Progenitor cell of endocrine pancreas (in vitro differentiated cells): Measurements from ENCODE around the gene GOLGA6D. TPM values are rescaled to one million over a fixed set of nuclear protein-coding genes. Genes with fewer than 3 reads are reported as not detected.
A peak's percentile ranks its signal among the peaks of the same experiment; 100 is the strongest.
"Not testable (repeated sequence)": the region's sequence is repeated elsewhere in the genome, so short reads cannot be mapped to it uniquely, and the experiment has no call there.

Experiments
- DNase-seq: peaks from one replicate; pipeline ENCODE4 v3.0.0; 2021; ENCODE audit warnings: low spot score; ENCODE audit not compliant: unreplicated experiment
- H3K27ac Mint-ChIP-seq: 2 replicates; pipeline ENCODE4 v1.8.0; 2021; ENCODE audit warnings: mild to moderate bottlenecking, moderate library complexity, mixed read lengths
- H3K27me3 Mint-ChIP-seq: 2 replicates; pipeline ENCODE4 v1.8.0; 2021; ENCODE audit warnings: mixed read lengths
- H3K36me3 Mint-ChIP-seq: 2 replicates; pipeline ENCODE4 v1.8.0; 2022; ENCODE audit warnings: mixed read lengths; ENCODE audit not compliant: insufficient read depth
- H3K4me1 Mint-ChIP-seq: 2 replicates; pipeline ENCODE4 v1.8.0; 2021; ENCODE audit warnings: low read depth, mixed read lengths
- H3K4me3 Mint-ChIP-seq: 2 replicates; pipeline ENCODE4 v1.8.0; 2021; ENCODE audit warnings: low read depth, mild to moderate bottlenecking, moderate library complexity, mixed read lengths
- H3K9me3 Mint-ChIP-seq: 2 replicates; pipeline ENCODE4 v1.8.0; 2021; ENCODE audit warnings: low read depth, mixed read lengths
- CTCF ChIP-seq: fragments of 200-600 bp; sonication (generic); IDR thresholded peaks from one replicate; pipeline ENCODE4 v1.5.0; 2021; ENCODE audit warnings: antibody characterized with exemption, mild to moderate bottlenecking; ENCODE audit not compliant: unreplicated experiment
- total RNA-seq: library from RNA; stranded (reverse); gene quantifications from 2 replicates; pipeline ENCODE4 v1.2.1, GENCODE V29; 2021

GOLGA6D gene
- total RNA-seq, 1 donor from 2014 or later, result not detected

- Mint-ChIP-seq H3K36me3 (no peaks in the 10 kb centered on the region), H3K27me3 (peaks cover 23% of the 10 kb centered on the region), H3K27ac (no peak overlapping the region), H3K4me3 (no peak overlapping the region), H3K4me1 (no peaks in the 10 kb centered on the region), H3K9me3 (no peaks in the 10 kb centered on the region)
- DNase-seq, result no peak
- TF ChIP-seq CTCF, result no peak
These were observed 19.7 kb downstream of the GOLGA6D start for GRCh38 chr15:75302318-75302717.

DNA sequence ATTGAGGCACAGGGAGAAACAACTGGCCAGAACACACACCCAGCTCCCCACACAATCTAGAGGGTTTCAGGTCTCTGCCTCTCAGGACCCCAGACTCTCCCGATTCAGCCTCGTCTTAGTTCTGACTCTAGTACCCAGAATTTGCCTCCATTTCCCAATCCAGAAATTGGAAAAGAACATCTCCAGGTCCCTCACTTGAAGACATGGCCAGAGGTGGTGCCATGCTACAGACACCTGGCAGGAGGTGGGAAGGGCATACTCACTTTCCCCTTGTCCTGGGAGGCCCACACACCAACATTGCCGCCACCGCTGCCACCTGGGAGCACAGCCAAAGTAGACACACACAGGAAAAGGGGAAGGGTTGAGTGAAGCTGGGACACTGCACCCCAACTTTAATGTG is 20.1 kb downstream of the GOLGA6D start:
- DNase-seq, H3K9me3 Mint-ChIP-seq, H3K4me1 Mint-ChIP-seq, H3K36me3 Mint-ChIP-seq, H3K4me3 Mint-ChIP-seq, H3K27ac Mint-ChIP-seq: not testable (repeated sequence)
- H3K27me3 Mint-ChIP-seq, result peaks cover 27% of the 10 kb centered on the region

DNA sequence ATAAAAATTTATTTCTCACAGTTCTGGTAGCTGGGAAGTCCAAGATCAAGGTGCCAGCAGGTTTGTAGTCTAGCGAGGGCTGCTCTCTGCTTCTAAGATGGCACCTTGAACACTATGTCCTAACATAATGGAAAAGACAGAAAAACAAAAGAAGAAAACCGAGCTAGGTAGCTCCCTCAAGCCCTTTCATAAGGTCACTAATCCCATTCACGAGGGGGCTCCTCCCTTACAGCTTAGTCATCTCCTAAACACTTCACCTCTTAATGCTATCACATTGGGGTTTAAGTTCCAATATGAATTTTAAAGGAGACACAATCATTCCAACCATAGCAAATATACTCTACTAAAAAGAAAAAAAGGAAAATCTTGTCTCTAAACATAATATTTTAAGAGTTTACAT is 23.6 kb downstream of the GOLGA6D start:
- no peaks in the 10 kb centered on the region for H3K4me1 Mint-ChIP-seq
- H3K27ac Mint-ChIP-seq, result no peak overlapping the region
- H3K27me3 Mint-ChIP-seq, result peaks cover 53% of the 10 kb centered on the region
- no peak for DNase-seq
- no peak overlapping the region for H3K4me3 Mint-ChIP-seq
- no peak for TF ChIP-seq CTCF
- no peaks in the 10 kb centered on the region for H3K9me3 Mint-ChIP-seq
- no peaks in the 10 kb centered on the region for H3K36me3 Mint-ChIP-seq

DNA sequence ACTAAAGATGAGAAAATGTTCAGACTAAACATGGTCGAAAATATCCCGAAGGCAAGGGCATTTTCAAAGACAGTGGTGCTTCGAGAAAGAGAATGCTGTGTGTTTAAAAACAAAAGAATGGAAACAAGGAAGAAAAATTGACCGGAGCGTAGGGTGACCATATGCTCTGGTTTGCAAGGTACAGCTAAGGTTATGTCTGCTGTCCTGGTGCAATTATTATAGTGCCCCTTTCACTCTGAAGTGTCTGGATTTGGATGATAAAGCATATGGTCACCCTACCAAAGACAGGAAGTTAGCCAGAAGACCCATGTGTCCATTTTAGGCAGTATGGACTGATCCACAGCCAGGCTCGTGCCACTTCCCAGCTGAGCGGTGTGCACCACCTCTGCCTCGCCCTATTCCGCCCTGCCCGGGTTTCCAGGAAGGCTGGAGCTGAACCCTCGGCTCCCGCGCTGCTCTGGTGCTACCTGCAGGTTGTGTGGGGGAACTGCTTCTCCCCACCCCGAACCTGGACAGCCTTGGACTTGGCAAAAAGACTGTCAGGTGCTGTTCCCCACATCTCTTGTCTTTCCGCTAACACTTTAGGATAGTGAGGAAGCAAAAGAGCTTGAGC is 25.2 kb downstream of the GOLGA6D start:
- peak; percentile 60 for TF ChIP-seq CTCF
- Mint-ChIP-seq H3K4me1 (no peaks in the 10 kb centered on the region), H3K27ac (no peak overlapping the region), H3K27me3 (peaks cover 58% of the 10 kb centered on the region), H3K9me3 (no peaks in the 10 kb centered on the region), H3K36me3 (no peaks in the 10 kb centered on the region), H3K4me3 (no peak overlapping the region)
- peak; percentile 44 for DNase-seq

GRCh38 chr15:75309711-75310110 is 27.1 kb downstream of the GOLGA6D start:
- Mint-ChIP-seq H3K4me1 (no peaks in the 10 kb centered on the region), H3K27me3 (peaks cover 48% of the 10 kb centered on the region), H3K4me3 (no peak overlapping the region), H3K36me3 (no peaks in the 10 kb centered on the region), H3K27ac (no peak overlapping the region), H3K9me3 (no peaks in the 10 kb centered on the region)
- no peak for DNase-seq
- no peak for TF ChIP-seq CTCF

- DNase-seq, H3K4me1 Mint-ChIP-seq, H3K27ac Mint-ChIP-seq, H3K36me3 Mint-ChIP-seq, H3K9me3 Mint-ChIP-seq, H3K4me3 Mint-ChIP-seq: not testable (repeated sequence)
- peaks cover 37% of the 10 kb centered on the region for H3K27me3 Mint-ChIP-seq
These were observed 29.9 kb downstream of the GOLGA6D start for GRCh38 chr15:75312548-75312947.
